ENCODE data around the gene MBOAT2. TPM values are rescaled to one million over a fixed set of nuclear protein-coding genes. Genes with fewer than 3 reads are reported as not detected.
"Not testable (repeated sequence)": the region's sequence is repeated elsewhere in the genome, so short reads cannot be mapped to it uniquely, and the experiment has no call there.

MBOAT2 gene, protein sequence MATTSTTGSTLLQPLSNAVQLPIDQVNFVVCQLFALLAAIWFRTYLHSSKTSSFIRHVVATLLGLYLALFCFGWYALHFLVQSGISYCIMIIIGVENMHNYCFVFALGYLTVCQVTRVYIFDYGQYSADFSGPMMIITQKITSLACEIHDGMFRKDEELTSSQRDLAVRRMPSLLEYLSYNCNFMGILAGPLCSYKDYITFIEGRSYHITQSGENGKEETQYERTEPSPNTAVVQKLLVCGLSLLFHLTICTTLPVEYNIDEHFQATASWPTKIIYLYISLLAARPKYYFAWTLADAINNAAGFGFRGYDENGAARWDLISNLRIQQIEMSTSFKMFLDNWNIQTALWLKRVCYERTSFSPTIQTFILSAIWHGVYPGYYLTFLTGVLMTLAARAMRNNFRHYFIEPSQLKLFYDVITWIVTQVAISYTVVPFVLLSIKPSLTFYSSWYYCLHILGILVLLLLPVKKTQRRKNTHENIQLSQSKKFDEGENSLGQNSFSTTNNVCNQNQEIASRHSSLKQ
- 10 to 100 TPM in 6 of 8 experiments, 1 to 10 TPM in 2; 1.2 to 54.5 (median 28.6) TPM for total RNA-seq

DNA sequence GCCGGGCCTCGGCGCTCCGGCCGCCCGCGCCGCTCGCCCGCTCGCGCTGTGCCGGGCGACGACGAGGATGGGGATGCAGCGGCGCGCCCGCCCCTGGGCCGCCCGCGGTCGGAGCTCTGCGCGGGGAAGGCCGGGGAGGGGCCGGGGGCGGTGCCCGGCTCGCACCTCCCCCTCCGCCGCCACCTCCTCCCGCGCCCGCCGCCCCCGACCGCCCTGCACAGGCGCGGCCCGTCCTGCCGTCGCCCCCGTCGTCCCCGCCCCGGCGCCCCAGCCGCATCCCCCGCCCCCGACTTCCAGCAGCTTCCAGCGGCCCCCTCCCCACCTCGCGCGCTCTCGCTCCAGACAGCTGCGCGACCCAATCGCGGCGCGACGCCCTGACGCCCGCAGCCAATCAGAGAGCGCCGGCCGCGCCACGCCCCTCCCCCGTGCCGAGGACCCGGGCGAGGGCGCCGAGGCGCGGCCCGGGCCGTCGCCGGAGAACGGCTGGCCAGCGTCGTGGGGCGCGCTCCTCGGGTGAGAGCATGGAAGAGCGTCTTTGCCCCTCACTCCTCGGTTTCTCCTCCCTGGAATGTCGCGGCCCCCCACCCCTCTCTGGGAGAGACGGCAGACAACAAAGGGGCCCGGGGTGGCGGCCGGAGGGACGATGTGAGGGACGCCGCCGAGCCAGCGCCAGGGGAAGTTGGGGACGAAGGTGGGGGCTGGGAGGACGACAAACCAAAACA lies at the start of gene MBOAT2:
Gene MBOAT2, minus strand, starts transcription at position 69 of the 722 bp plus-strand sequence. CDS start 70 bp downstream, outside the sequence.
- Histone ChIP-seq H3K4me3 (peak within 1 kb of the TSS; percentile 54 to 90 (median 73)), H3K4me1 (replicated peaks in 1 of 2) (peaks cover 19 to 29% of the 10 kb centered on the region in 2 donors), H3K27ac (peak within 1 kb of the TSS; percentile 89 to 90)
- in situ Hi-C loops (cut with MboI; ENCODE audit: low pct_unique_long_range_greater_than_20kb in 2 of 9, low sequenced_read_pairs in 9 of 9, unreplicated experiment in 9 of 9), result no loop called here
- no CpG with 5 or more reads among the region's 104 CpGs for WGBS, 10 experiments
- peak; percentile 88 to 95 (median 89) for ATAC-seq (replicated peaks in 6 of 8)

DNA sequence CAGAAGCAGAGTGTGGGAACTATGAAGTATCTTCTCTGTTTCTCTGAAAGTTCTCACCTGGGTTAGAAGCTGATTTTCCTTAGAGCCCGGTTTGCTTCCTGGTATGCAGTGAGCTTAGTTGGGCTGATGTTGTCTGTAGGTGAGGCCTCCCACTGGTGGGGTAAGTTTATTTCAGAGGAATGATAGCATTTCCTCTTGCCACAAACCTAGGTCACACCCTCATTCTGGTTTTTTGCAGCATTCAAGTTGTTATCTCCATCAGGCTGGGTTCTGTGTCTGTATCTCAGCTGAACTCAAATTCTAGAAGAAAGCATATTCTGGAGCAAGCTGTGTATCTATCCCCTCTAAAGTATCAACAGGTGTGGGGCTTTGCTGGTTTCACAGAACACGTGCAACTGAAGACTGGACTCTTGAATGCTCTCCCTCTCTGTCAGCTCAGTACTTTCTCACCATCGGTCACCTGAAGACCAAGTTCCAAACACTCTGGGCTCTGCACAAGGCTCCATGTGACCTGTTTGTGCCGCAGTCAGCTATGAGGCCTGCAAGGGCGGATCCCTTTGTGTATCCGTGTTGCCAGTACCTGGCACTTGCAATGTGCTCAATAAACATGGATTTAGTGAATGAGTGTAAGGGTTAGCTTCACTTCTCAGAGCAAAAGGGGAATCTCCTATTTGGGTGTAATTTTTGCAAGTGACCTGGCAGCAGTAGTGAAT lies 49.5 kb upstream of the MBOAT2 start:
- WGBS, 10 experiments, result 40 to 100% (median 88%) methylated on average over 1 to 5 of the region's 6 CpGs; no CpG with 5 or more reads in 1 of the 10 experiments
- no peak overlapping the region for H3K27ac ChIP-seq
- in situ Hi-C loops (cut with MboI; ENCODE audit: low pct_unique_long_range_greater_than_20kb in 2 of 9, low sequenced_read_pairs in 9 of 9, unreplicated experiment in 9 of 9), result no loop called here
- no peaks in the 10 kb centered on the region for H3K4me1 ChIP-seq (replicated peaks in 1 of 2)
- peak in 1 of 8 experiments; percentile 52 for ATAC-seq (replicated peaks in 6 of 8)
- no peak overlapping the region for H3K4me3 ChIP-seq

DNA sequence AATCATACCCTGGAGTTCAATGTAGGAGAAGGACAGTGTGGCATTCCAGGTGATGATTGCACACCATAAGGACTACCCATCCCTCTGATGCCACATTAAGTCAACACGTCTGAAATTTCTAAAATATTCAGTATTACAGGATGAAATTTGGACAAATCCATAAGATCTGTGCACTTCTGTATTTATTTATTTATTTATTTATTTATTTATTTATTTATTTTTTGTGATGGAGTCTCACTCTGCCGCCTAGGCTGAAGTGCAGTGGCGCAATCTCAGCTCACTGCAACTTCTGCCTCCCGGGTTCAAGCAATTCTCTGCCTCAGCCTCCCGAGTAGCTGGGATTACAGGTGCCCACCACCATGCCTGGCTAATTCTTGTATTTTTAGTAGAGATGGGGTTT lies 48.0 kb upstream of the MBOAT2 start:
- ATAC-seq (replicated peaks in 6 of 8); H3K27ac ChIP-seq; H3K4me1 ChIP-seq (replicated peaks in 1 of 2); H3K4me3 ChIP-seq; in situ Hi-C loops (cut with MboI; ENCODE audit: low pct_unique_long_range_greater_than_20kb in 2 of 9, low sequenced_read_pairs in 9 of 9, unreplicated experiment in 9 of 9): not testable (repeated sequence)
- WGBS, 10 experiments, result 75 to 100% (median 95%) methylated on average over 2 to 5 of the region's 5 CpGs; no CpG with 5 or more reads in 3 of the 10 experiments

DNA sequence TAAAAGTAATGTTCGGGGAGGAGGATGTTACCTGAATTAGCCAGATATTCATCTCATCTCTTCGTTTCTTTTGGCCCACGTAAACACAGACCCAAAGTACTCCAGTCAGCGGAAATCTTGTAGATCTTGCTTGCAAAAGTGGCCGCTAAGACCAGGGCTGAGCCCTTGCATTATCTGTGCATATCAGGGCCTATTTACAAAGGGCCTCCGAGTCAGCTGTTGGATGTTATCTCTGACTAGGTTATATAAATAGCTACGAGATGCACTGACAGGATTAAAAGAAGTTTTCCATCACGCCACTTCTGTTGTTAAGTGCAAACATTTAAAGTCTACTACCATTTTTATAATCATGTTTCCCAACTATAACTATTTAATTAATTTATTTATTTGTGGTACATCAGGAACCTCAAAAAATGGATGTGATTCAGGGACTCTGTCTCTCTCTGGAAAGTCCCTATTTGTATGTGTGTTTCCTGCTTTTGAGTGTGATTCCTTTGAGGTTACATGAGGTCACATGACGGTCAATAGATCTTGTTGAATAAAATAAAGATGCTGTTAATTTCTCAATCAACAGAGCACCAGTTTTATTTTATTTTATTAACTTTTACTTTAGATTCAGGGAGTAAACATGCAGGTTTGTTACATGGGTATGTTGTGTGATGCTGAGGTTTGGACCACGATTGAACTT lies 46.8 kb upstream of the MBOAT2 start:
- in situ Hi-C loops (cut with MboI; ENCODE audit: low pct_unique_long_range_greater_than_20kb in 2 of 9, low sequenced_read_pairs in 9 of 9, unreplicated experiment in 9 of 9), result no loop called here
- H3K4me3 ChIP-seq, result no peak overlapping the region
- no peaks in the 10 kb centered on the region for H3K4me1 ChIP-seq (replicated peaks in 1 of 2)
- no peak overlapping the region for H3K27ac ChIP-seq
- no peak for ATAC-seq (replicated peaks in 6 of 8)
- WGBS, 10 experiments, result 60 to 92% (median 87%) methylated on average over 1 to 9 of the region's 10 CpGs

DNA sequence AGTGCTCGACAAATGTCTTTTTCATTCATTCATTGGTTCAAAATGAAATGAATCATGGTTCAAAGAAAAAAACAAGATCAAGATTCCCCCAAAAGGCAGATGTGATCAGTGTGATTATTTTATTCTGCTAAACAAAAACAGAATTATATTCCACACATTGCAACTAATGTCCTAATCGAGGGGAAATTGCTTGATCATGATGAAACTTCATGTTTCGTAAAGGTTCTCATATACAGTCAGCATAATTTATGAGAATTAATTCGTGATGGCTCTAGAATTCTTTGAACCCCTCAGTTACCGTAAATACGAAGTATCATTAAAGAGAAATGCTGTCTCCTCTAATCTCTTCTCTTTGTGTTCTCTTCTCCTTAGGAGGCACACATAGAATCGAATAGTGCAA lies 42.1 kb upstream of the MBOAT2 start:
- 52 to 93% (median 79%) methylated on average over 2 to 7 of the region's 7 CpGs for WGBS, 10 experiments
- ATAC-seq (replicated peaks in 6 of 8), result no peak
- Histone ChIP-seq H3K4me3 (no peak overlapping the region), H3K4me1 (replicated peaks in 1 of 2) (no peaks in the 10 kb centered on the region), H3K27ac (no peak overlapping the region)
- in situ Hi-C loops (cut with MboI; ENCODE audit: low pct_unique_long_range_greater_than_20kb in 2 of 9, low sequenced_read_pairs in 9 of 9, unreplicated experiment in 9 of 9), result no loop called here

DNA sequence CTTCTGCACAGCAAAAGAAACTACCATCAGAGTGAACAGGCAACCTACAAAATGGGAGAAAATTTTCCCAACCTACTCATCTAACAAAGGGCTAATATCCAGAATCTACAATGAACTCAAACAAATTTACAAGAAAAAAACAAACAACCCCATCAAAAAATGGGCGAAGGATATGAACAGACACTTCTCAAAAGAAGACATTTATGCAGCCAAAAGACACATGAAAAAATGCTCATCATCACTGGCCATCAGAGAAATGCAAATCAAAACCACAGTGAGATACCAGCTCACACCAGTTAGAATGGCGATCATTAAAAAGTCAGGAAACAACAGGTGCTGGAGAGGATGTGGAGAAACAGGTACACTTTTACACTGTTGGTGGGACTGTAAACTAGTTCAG lies 40.0 kb upstream of the MBOAT2 start:
- H3K4me1 ChIP-seq (replicated peaks in 1 of 2); H3K4me3 ChIP-seq; H3K27ac ChIP-seq; ATAC-seq (replicated peaks in 6 of 8); in situ Hi-C loops (cut with MboI; ENCODE audit: low pct_unique_long_range_greater_than_20kb in 2 of 9, low sequenced_read_pairs in 9 of 9, unreplicated experiment in 9 of 9): not testable (repeated sequence)
- WGBS, 10 experiments, result 100% methylated on average over 1 of the region's 2 CpGs; no CpG with 5 or more reads in 9 of the 10 experiments

DNA sequence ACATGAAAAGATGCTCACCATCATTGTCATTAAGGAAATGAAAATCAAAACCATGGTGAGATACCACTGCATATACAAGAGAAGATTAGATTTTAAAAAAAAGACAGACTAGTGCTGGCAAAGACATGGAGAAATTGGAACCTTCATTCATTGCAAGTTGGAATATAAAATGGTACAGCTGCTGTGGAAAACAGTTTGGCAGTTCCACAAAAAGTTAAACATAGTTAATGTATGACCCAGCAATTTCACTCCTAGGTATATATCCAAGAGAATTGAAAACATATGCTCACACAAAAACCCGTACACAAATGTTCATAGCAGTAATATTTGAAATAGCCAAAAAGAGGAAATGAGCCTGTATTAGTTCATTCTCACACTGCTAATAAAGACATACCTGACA lies 33.7 kb upstream of the MBOAT2 start:
- Histone ChIP-seq H3K27ac (no peak overlapping the region), H3K4me3 (no peak overlapping the region), H3K4me1 (replicated peaks in 1 of 2) (peaks cover 3 to 14% of the 10 kb centered on the region in 2 donors)
- ATAC-seq (replicated peaks in 6 of 8), result no peak
- in situ Hi-C loops (cut with MboI; ENCODE audit: low pct_unique_long_range_greater_than_20kb in 2 of 9, low sequenced_read_pairs in 9 of 9, unreplicated experiment in 9 of 9), result no loop called here
- WGBS, 10 experiments, result 0 to 83% (median 14%) methylated on average over 1 of the region's 1 CpG; no CpG with 5 or more reads in 4 of the 10 experiments

DNA sequence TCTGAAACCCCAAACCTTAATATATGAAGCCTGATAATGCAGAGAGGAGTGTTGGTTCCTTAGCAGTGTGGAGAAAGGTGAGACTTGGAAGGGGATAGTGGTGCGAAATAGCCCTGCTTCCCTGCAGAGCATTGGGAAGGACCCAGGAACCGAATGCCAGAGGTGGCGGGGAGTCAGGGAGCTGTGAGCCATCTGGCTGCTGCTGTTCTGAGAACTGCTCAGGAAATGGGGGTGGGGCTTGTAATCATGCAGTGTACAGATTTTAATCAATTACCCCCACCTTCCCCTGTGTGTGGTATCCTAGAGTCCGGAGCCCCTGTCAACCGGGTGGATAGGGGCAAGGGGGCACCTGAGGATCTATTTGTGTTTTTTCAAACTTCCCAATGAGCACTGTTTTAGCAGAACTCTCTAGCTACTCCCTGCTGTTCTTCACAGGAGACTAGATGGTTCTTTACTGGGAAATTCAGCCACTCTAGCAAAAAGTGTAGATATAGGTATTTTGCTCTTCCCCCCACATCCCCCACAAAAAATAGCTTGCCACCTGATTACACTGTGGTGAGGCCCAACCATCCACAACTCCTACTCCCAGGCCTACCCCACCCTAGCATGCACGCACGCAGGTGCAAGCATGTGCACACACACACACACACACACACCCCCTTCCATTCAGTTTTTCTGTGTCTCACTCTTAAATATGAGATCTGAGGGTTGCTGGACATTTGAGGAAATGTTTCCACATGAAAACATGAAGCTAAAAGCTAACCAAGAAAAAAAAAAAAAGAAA lies 30.1 kb upstream of the MBOAT2 start:
- peak in 4 of 8 experiments; percentile 25 to 65 (median 34) for ATAC-seq (replicated peaks in 6 of 8)
- Histone ChIP-seq H3K4me1 (replicated peaks in 1 of 2) (peaks cover 3 to 14% of the 10 kb centered on the region in 2 donors), H3K4me3 (no peak overlapping the region), H3K27ac (no peak overlapping the region)
- 24 to 100% (median 72%) methylated on average over 1 to 7 of the region's 7 CpGs; no CpG with 5 or more reads in 4 of the 10 experiments for WGBS, 10 experiments
- in situ Hi-C loops (cut with MboI; ENCODE audit: low pct_unique_long_range_greater_than_20kb in 2 of 9, low sequenced_read_pairs in 9 of 9, unreplicated experiment in 9 of 9), result no loop called here

DNA sequence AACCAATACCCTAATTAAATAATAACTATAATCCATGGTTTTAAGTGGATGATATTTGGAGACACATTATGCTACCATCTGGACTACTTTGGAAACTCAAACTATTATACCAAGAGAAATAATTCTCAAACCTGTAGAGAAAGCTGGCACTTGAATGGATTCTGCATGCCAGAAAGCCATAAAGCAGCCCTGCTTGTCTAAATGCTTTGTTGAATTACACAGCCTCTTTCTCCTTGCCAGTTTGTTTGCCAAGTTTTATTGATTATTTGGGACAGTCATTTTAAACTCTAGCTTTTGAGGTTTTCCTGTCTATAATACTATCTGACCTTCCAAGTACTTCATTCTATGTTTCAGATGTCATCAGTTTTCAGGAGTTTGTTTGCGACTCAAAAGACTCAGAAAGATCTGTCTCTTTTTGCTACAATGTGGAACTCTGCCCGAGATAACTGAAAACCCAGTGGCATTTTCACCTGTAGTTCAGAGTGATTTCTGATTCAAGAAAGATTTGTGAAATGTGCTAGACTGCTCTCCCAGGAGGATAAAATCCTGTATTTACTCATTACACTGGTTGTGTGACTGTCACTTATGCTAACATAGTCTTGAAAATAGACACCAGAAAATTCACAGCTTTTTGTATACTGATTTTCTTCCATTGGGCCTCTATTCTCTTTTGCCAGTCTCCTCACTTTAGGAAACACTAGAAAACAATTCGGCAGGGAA lies 29.2 kb upstream of the MBOAT2 start:
- H3K4me3 ChIP-seq, result no peak overlapping the region
- peak in 3 of 8 experiments; percentile 35 to 80 (median 49) for ATAC-seq (replicated peaks in 6 of 8)
- no peak overlapping the region for H3K27ac ChIP-seq
- in situ Hi-C loops (cut with MboI; ENCODE audit: low pct_unique_long_range_greater_than_20kb in 2 of 9, low sequenced_read_pairs in 9 of 9, unreplicated experiment in 9 of 9), result no loop called here
- H3K4me1 ChIP-seq (replicated peaks in 1 of 2), result peaks cover 3 to 14% of the 10 kb centered on the region in 2 donors
- WGBS, 10 experiments, result 40 to 76% (median 55%) methylated on average over 1 to 3 of the region's 3 CpGs

DNA sequence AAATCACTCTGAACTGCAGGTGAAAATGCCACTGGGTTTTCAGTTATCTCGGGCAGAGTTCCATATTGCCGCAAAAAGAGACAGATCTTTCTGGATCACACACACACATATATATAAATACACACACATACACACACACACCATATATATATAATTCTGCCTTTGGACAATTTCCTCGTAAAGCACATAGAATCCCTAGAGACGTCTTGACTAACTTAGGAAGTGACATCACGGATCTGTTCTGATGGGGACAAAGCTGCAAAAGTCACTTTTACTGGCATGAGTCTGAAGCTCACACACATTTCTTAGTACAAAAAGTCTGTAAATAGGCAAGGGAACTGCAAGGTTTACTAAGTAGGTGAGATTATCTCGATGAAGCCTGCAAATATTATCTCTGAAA lies 28.6 kb upstream of the MBOAT2 start:
- WGBS, 10 experiments, result 62 to 100% (median 92%) methylated on average over 1 to 6 of the region's 6 CpGs; no CpG with 5 or more reads in 2 of the 10 experiments
- H3K4me3 ChIP-seq, result no peak overlapping the region
- H3K27ac ChIP-seq, result no peak overlapping the region
- peaks cover 3 to 14% of the 10 kb centered on the region in 2 donors for H3K4me1 ChIP-seq (replicated peaks in 1 of 2)
- ATAC-seq (replicated peaks in 6 of 8), result peak in 1 of 8 experiments; percentile 44
- in situ Hi-C loops (cut with MboI; ENCODE audit: low pct_unique_long_range_greater_than_20kb in 2 of 9, low sequenced_read_pairs in 9 of 9, unreplicated experiment in 9 of 9), result no loop called here

DNA sequence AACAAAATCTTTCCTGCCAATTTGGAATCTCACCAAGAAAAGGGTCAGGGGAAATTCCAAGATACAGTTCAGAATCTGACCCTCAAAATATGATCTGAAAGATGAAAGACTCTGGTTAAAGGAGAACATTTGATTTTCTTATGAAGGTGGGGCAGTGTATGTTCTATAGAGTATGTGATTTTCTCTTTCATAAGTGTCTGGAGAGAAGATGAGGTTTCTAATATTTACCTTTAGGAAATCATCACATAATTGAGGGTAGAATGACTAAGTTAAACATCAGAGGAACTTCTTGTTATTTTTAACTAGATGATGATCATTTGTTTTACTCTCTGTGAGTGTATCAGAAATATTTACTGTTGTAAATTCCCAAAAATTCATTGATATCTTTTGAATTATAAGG lies 27.8 kb upstream of the MBOAT2 start:
- in situ Hi-C loops (cut with MboI; ENCODE audit: low pct_unique_long_range_greater_than_20kb in 2 of 9, low sequenced_read_pairs in 9 of 9, unreplicated experiment in 9 of 9), result no loop called here
- Histone ChIP-seq H3K4me3 (no peak overlapping the region), H3K4me1 (replicated peaks in 1 of 2) (peaks cover 3 to 14% of the 10 kb centered on the region in 2 donors), H3K27ac (no peak overlapping the region)
- ATAC-seq (replicated peaks in 6 of 8), result no peak
